ENCODE measurements around the gene INO80C.
"Not testable (repeated sequence)": the region's sequence is repeated elsewhere in the genome, so short reads cannot be mapped to it uniquely, and the experiment has no call there.

INO80C gene

GRCh38 chr18:35512761-35513160 is 15.0 kb upstream of the INO80C start:
- DNase-seq = no peak

- DNase-seq = no peak
Observed at GRCh38 chr18:35511833-35512232, 14.1 kb upstream of the INO80C start.

- no peak for DNase-seq
Observed at GRCh38 chr18:35511428-35511827, 13.7 kb upstream of the INO80C start.

GRCh38 chr18:35510076-35510651 is 12.4 kb upstream of the INO80C start:
- DNase-seq = no peak

- DNase-seq = no peak
Observed at GRCh38 chr18:35508746-35509338, 11.1 kb upstream of the INO80C start.

GRCh38 chr18:35508030-35508429 is 10.3 kb upstream of the INO80C start:
- no peak for DNase-seq

GRCh38 chr18:35507623-35508022 is 9.9 kb upstream of the INO80C start:
- no peak for DNase-seq

- no peak for DNase-seq
Observed at GRCh38 chr18:35507192-35507591, 9.4 kb upstream of the INO80C start.

GRCh38 chr18:35506024-35506712 is 8.4 kb upstream of the INO80C start:
- no peak for DNase-seq

GRCh38 chr18:35504996-35505395 is 7.2 kb upstream of the INO80C start:
- DNase-seq = no peak

- DNase-seq = no peak
Observed at GRCh38 chr18:35502052-35502451, 4.3 kb upstream of the INO80C start.

- DNase-seq = no peak
Observed at GRCh38 chr18:35501369-35501768, 3.6 kb upstream of the INO80C start.

GRCh38 chr18:35500113-35500512 is 2.4 kb upstream of the INO80C start:
- DNase-seq = no peak

GRCh38 chr18:35497027-35497369 is 762 bp downstream of the INO80C start:
- no peak for DNase-seq

GRCh38 chr18:35495536-35496314 is 2.0 kb downstream of the INO80C start:
- no peak for DNase-seq

- no peak for DNase-seq
Observed at GRCh38 chr18:35494251-35495220, 3.2 kb downstream of the INO80C start.

GRCh38 chr18:35491700-35492077 is 6.1 kb downstream of the INO80C start:
- no peak for DNase-seq

GRCh38 chr18:35490894-35491699 is 6.7 kb downstream of the INO80C start:
- DNase-seq = no peak

- DNase-seq = no peak
Observed at GRCh38 chr18:35489913-35490490, 7.8 kb downstream of the INO80C start.

GRCh38 chr18:35489281-35489680 is 8.5 kb downstream of the INO80C start:
- not testable (repeated sequence) for DNase-seq

- not testable (repeated sequence) for DNase-seq
Observed at GRCh38 chr18:35488396-35488795, 9.4 kb downstream of the INO80C start.
